Measurements from ENCODE around the gene TTLL5.

TTLL5 gene

DNA sequence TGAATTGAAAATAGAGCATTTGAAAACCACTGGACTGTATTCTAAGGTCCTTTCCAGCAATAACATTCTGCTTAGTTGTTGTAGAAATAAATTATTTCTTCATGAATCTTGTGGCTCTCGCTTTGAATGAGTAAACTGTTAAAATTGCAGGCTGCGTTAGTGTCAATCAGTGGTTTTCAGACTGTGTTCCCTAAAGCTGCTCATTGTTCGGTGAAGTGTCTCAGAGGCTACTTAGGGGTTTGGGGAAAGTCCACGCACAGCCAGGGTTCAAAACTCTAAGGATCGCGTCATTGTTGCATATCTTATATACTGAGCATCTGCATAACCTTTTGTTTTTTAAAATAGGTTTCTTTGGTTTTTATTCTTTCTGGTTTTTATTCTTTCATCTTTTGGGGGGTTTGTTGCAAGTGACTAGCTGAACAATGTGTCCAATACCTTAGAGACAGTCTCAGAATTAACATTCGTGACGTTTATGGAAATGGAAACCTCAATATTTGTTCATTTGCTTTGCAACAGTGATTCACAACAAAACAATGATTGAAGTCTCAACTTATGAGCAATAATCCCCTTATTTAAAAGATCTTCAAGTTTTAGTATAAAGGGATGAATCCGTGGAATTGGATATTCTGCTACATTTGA is 108.1 kb downstream of the TTLL5 start:
- TF ChIP-seq CTCF (conservative IDR thresholded peaks at IDR 0.05; ENCODE audit: low read depth, low read length), result no peak
- Histone ChIP-seq H3K4me2 (no peak overlapping the region), H3K4me1 (ENCODE audit: low read depth, poor library complexity, severe bottlenecking) (no peaks in the 10 kb centered on the region), H3K27me3 (ENCODE audit: insufficient read depth, low read depth) (no peaks in the 10 kb centered on the region), H3K79me2 (ENCODE audit: insufficient read depth, low read depth) (no peaks in the 10 kb centered on the region), H3K27ac (no peak overlapping the region), H3K4me3 (IDR thresholded peaks at IDR 0.05; ENCODE audit: insufficient read depth, low read depth, low read length) (no peak overlapping the region), H3K9ac (no peak overlapping the region), H2AFZ (ENCODE audit: low read depth) (no peak overlapping the region), H3K36me3 (ENCODE audit: insufficient read depth) (no peaks in the 10 kb centered on the region), H4K20me1 (ENCODE audit: insufficient read depth) (no peaks in the 10 kb centered on the region)

- Histone ChIP-seq H4K20me1 (ENCODE audit: insufficient read depth) (no peaks in the 10 kb centered on the region), H3K36me3 (ENCODE audit: insufficient read depth) (no peaks in the 10 kb centered on the region), H2AFZ (ENCODE audit: low read depth) (no peak overlapping the region), H3K4me2 (no peak overlapping the region), H3K4me1 (ENCODE audit: low read depth, poor library complexity, severe bottlenecking) (no peaks in the 10 kb centered on the region), H3K4me3 (IDR thresholded peaks at IDR 0.05; ENCODE audit: insufficient read depth, low read depth, low read length) (no peak overlapping the region), H3K79me2 (ENCODE audit: insufficient read depth, low read depth) (no peaks in the 10 kb centered on the region), H3K9ac (no peak overlapping the region), H3K27me3 (ENCODE audit: insufficient read depth, low read depth) (no peaks in the 10 kb centered on the region), H3K27ac (no peak overlapping the region)
- no peak for TF ChIP-seq CTCF (conservative IDR thresholded peaks at IDR 0.05; ENCODE audit: low read depth, low read length)
Observed at GRCh38 chr14:75770635-75771034, 109.6 kb downstream of the TTLL5 start.

GRCh38 chr14:75771595-75771994 is 110.5 kb downstream of the TTLL5 start:
- no peaks in the 10 kb centered on the region for H3K4me1 ChIP-seq (ENCODE audit: low read depth, poor library complexity, severe bottlenecking)
- H3K27me3 ChIP-seq (ENCODE audit: insufficient read depth, low read depth), result no peaks in the 10 kb centered on the region
- H3K4me2 ChIP-seq, result no peak overlapping the region
- H3K36me3 ChIP-seq (ENCODE audit: insufficient read depth), result no peaks in the 10 kb centered on the region
- H4K20me1 ChIP-seq (ENCODE audit: insufficient read depth), result no peaks in the 10 kb centered on the region
- no peak overlapping the region for H3K4me3 ChIP-seq (IDR thresholded peaks at IDR 0.05; ENCODE audit: insufficient read depth, low read depth, low read length)
- H2AFZ ChIP-seq (ENCODE audit: low read depth), result no peak overlapping the region
- H3K79me2 ChIP-seq (ENCODE audit: insufficient read depth, low read depth), result no peaks in the 10 kb centered on the region
- TF ChIP-seq CTCF (conservative IDR thresholded peaks at IDR 0.05; ENCODE audit: low read depth, low read length), result no peak
- H3K27ac ChIP-seq, result no peak overlapping the region
- H3K9ac ChIP-seq, result no peak overlapping the region

DNA sequence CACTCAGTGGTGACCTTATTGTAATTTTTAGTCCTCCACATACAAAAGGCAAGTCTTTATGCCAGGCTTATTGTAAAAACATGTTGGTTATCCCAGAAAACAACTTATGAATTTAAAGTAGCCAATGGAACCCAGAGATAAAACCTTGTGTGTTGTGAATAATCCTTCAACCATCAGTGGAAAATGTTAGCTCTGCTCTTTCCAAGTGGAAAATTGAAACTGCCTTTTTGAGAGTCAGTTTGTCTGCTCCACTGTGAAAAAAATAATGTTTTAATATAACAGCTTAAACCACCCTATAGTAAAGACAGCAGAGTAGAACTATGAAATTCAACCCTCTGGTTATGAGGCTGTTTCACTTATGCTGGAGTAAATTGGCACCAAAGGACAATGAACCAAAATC is 112.0 kb downstream of the TTLL5 start:
- Histone ChIP-seq H3K27ac (no peak overlapping the region), H3K9ac (no peak overlapping the region), H3K4me3 (IDR thresholded peaks at IDR 0.05; ENCODE audit: insufficient read depth, low read depth, low read length) (no peak overlapping the region), H4K20me1 (ENCODE audit: insufficient read depth) (no peaks in the 10 kb centered on the region), H3K79me2 (ENCODE audit: insufficient read depth, low read depth) (no peaks in the 10 kb centered on the region), H3K4me2 (no peak overlapping the region), H3K27me3 (ENCODE audit: insufficient read depth, low read depth) (no peaks in the 10 kb centered on the region), H3K36me3 (ENCODE audit: insufficient read depth) (no peaks in the 10 kb centered on the region), H3K4me1 (ENCODE audit: low read depth, poor library complexity, severe bottlenecking) (no peaks in the 10 kb centered on the region), H2AFZ (ENCODE audit: low read depth) (no peak overlapping the region)
- no peak for TF ChIP-seq CTCF (conservative IDR thresholded peaks at IDR 0.05; ENCODE audit: low read depth, low read length)

All from KMS-11 (cell line).